PFSK-1 (cell line): Measurements from ENCODE around the gene USP24.

Source experiments
- FOXP2 ChIP-seq: optimal IDR thresholded peaks from 2 replicates; pipeline ENCODE3; 2011; ENCODE audit warnings: borderline replicate concordance, control low read depth, inconsistent platforms; ENCODE audit not compliant: insufficient read depth; ENCODE audit errors: extremely low read length, extremely low read depth
- POLR2AphosphoS5 ChIP-seq: IDR thresholded peaks from 2 replicates; pipeline ENCODE4 v1.6.1; 2012; ENCODE audit warnings: low read depth, mild to moderate bottlenecking, control low read depth, low read length, moderate library complexity
- REST ChIP-seq, 2 experiments: IDR thresholded peaks; 2 replicates each; pipeline versions ENCODE4 v1.6.1 to v1.8.0; 2011 to 2012; ENCODE audit warnings: low read depth in 2 of 2, low read length in 2 of 2, control low read depth in 1 of 2, inconsistent platforms in 1 of 2, mild to moderate bottlenecking in 1 of 2, moderate library complexity in 1 of 2; ENCODE audit not compliant: insufficient read depth in 1 of 2
- SIN3A ChIP-seq: IDR thresholded peaks from 2 replicates; pipeline ENCODE4 v1.6.1; 2012; ENCODE audit warnings: mild to moderate bottlenecking, low read length, moderate library complexity, borderline replicate concordance; ENCODE audit not compliant: insufficient read depth
- TAF1 ChIP-seq: IDR thresholded peaks from 2 replicates; pipeline ENCODE4 v1.6.1; 2012; ENCODE audit warnings: low read length, control low read depth, borderline replicate concordance; ENCODE audit not compliant: insufficient read depth

The USP24 gene

DNA sequence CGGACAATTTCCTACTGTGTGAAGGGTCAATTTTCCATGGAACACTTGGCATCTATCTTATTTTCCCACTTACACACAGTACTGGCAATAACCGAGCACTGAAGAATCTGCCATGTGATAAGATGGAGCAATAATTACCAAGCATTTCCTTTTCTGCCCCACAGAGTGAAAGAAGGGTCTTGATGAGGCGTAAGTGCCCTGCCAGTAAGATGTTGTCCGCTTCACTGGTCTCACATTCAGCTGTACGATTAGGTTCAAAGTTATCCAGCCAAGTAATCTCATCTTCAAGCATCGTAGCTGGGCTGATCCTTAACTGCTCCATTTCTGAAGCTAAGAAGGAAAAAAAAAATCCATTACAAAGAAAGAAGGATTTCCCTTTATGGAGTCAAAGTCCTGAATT lies 108.1 kb downstream of the USP24 start:
- TF ChIP-seq POLR2AphosphoS5 (no peak), TAF1 (no peak), REST (IDR thresholded peaks at IDR 0.05; ENCODE audit: insufficient read depth in 1 of 2, low read depth in 2 of 2, low read length in 2 of 2) (no peak), FOXP2 (no peak), SIN3A (no peak)

DNA sequence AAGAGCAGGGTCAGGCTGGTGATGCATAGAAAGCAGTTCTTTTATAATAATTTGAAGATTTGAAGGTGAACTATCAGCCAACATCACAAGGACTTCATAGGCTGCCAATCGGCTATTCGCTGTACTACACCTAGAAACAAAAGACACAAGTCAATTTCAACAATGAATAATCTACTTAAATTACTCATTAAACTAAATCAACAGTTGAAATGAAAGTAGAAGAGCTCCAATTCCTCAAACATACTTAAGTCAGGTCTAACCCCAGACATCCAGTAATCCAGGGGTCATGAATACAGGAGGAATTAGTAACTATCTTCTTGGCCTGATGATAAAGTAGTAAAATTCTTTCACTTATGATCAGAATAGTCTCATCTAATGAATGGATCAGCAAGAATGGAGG lies 111.3 kb downstream of the USP24 start:
- no peak for TF ChIP-seq TAF1
- no peak for TF ChIP-seq POLR2AphosphoS5
- TF ChIP-seq FOXP2: no peak
- no peak for TF ChIP-seq REST (IDR thresholded peaks at IDR 0.05; ENCODE audit: insufficient read depth in 1 of 2, low read depth in 2 of 2, low read length in 2 of 2)
- no peak for TF ChIP-seq SIN3A

- no peak for TF ChIP-seq FOXP2
- TF ChIP-seq SIN3A: no peak
- no peak for TF ChIP-seq REST (IDR thresholded peaks at IDR 0.05; ENCODE audit: insufficient read depth in 1 of 2, low read depth in 2 of 2, low read length in 2 of 2)
Measured at GRCh38 chr1:55095095-55095494, 120.1 kb downstream of the USP24 start.

DNA sequence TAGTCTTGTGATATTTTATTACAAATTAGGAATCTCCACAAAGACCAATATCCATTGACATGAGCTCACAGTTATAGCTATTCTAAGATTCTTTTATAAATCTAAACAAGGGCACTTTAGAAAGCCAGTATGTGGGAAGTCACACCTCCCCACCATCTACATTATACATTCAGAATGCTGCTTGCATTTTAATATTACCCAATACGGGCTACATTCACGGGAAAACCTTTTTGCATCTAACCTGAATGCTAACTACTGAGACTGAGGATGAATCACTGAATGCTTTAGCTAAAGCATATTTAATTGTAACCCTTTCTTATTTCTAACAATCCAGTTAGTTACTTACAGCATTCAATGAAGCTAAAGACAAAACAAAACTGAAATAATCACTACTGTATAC lies 122.7 kb downstream of the USP24 start:
- no peak for TF ChIP-seq SIN3A
- no peak for TF ChIP-seq TAF1
- no peak for TF ChIP-seq REST (IDR thresholded peaks at IDR 0.05; ENCODE audit: insufficient read depth in 1 of 2, low read depth in 2 of 2, low read length in 2 of 2)
- TF ChIP-seq FOXP2: no peak
- no peak for TF ChIP-seq POLR2AphosphoS5

DNA sequence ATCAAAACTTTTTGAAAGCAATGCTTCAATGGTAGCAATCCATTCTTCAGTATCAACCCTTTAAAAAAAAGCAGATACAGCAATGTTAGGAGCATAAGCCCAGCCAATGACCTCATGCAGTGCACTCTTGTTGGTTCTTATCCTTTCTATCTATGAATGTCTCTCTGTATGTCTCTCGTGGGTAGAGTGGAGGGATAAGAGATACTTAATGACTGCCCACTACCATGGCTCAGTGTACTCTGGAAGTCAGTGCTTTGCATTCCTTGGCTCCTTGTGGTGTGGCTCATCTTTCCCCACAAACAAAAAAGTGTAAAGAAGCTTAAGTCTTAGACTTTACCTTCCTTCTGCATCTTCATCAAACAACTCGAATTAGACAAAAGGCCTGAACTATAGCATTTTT lies 125.5 kb downstream of the USP24 start:
- TF ChIP-seq TAF1 (no peak), POLR2AphosphoS5 (no peak), FOXP2 (no peak), REST (IDR thresholded peaks at IDR 0.05; ENCODE audit: insufficient read depth in 1 of 2, low read depth in 2 of 2, low read length in 2 of 2) (no peak), SIN3A (no peak)
